ENCODE data around the gene BACH2.

The BACH2 gene

GRCh38 chr6:89941763-89942497, 354.7 kb downstream of the BACH2 start:
- DNase-seq (ENCODE audit: low read depth in 2 of 2) = no peak

- DNase-seq (ENCODE audit: low read depth in 2 of 2) = no peak
Measured at GRCh38 chr6:89941031-89941762, 355.4 kb downstream of the BACH2 start.

- DNase-seq (ENCODE audit: low read depth in 2 of 2) = peak; percentile 27 to 60
Measured at GRCh38 chr6:89940225-89941027, 356.2 kb downstream of the BACH2 start.

GRCh38 chr6:89939144-89939543, 357.5 kb downstream of the BACH2 start:
- no peak for DNase-seq (ENCODE audit: low read depth in 2 of 2)

GRCh38 chr6:89938014-89938413, 358.6 kb downstream of the BACH2 start:
- no peak for DNase-seq (ENCODE audit: low read depth in 2 of 2)

GRCh38 chr6:89936177-89936576, 360.5 kb downstream of the BACH2 start:
- no peak for DNase-seq (ENCODE audit: low read depth in 2 of 2)

- DNase-seq (ENCODE audit: low read depth in 2 of 2) = no peak
Measured at GRCh38 chr6:89934685-89935366, 361.8 kb downstream of the BACH2 start.

GRCh38 chr6:89932245-89932802, 364.3 kb downstream of the BACH2 start:
- no peak for DNase-seq (ENCODE audit: low read depth in 2 of 2)

GRCh38 chr6:89930789-89931188, 365.9 kb downstream of the BACH2 start:
- DNase-seq (ENCODE audit: low read depth in 2 of 2) = no peak

- DNase-seq (ENCODE audit: low read depth in 2 of 2) = peak in 1 of 2 donors; percentile 15
Measured at GRCh38 chr6:89928604-89929003, 368.0 kb downstream of the BACH2 start.

GRCh38 chr6:89927791-89928550, 368.7 kb downstream of the BACH2 start:
- DNase-seq (ENCODE audit: low read depth in 2 of 2) = no peak

- no peak for DNase-seq (ENCODE audit: low read depth in 2 of 2)
Measured at GRCh38 chr6:89927264-89927663, 369.4 kb downstream of the BACH2 start.

GRCh38 chr6:89925826-89926225, 370.8 kb downstream of the BACH2 start:
- DNase-seq (ENCODE audit: low read depth in 2 of 2) = no peak

GRCh38 chr6:89924231-89924630, 372.4 kb downstream of the BACH2 start:
- no peak for DNase-seq (ENCODE audit: low read depth in 2 of 2)

- no peak for DNase-seq (ENCODE audit: low read depth in 2 of 2)
Measured at GRCh38 chr6:89921691-89922090, 375.0 kb downstream of the BACH2 start.

GRCh38 chr6:89921197-89921596, 375.4 kb downstream of the BACH2 start:
- no peak for DNase-seq (ENCODE audit: low read depth in 2 of 2)

GRCh38 chr6:89917801-89918366, 378.8 kb downstream of the BACH2 start:
- DNase-seq (ENCODE audit: low read depth in 2 of 2) = no peak

- DNase-seq (ENCODE audit: low read depth in 2 of 2) = no peak
Measured at GRCh38 chr6:89917216-89917615, 379.4 kb downstream of the BACH2 start.

GRCh38 chr6:89916136-89916920, 380.3 kb downstream of the BACH2 start:
- DNase-seq (ENCODE audit: low read depth in 2 of 2) = no peak

GRCh38 chr6:89910902-89911240, 385.8 kb downstream of the BACH2 start:
- DNase-seq (ENCODE audit: low read depth in 2 of 2) = no peak
